Rectal smooth muscle tissue (tissue), 1 donor: Measurements from ENCODE around the gene CHMP6.

Experiments used
- H3K27ac ChIP-seq: one replicate; pipeline ENCODE4 v1.7.0; 2013; ENCODE audit warnings: low read depth, low read length, inconsistent platforms
- H3K27me3 ChIP-seq: one replicate; pipeline ENCODE4 v1.7.0; 2013; ENCODE audit warnings: low read length; ENCODE audit not compliant: control insufficient read depth, insufficient read depth
- H3K36me3 ChIP-seq: one replicate; pipeline ENCODE4 v1.7.0; 2013; ENCODE audit warnings: low read length; ENCODE audit not compliant: control insufficient read depth, insufficient read depth
- H3K4me1 ChIP-seq: one replicate; pipeline ENCODE4 v1.7.0; 2013; ENCODE audit warnings: low read length; ENCODE audit not compliant: control insufficient read depth, insufficient read depth
- H3K4me3 ChIP-seq: one replicate; pipeline ENCODE4 v1.7.0; 2013; ENCODE audit warnings: low read length
- H3K9ac ChIP-seq: one replicate; pipeline ENCODE4 v1.7.0; 2013; ENCODE audit warnings: low read length

The CHMP6 gene

GRCh38 chr17:80982426-80982974 lies 9.1 kb upstream of the CHMP6 start:
- no peak overlapping the region for H3K9ac ChIP-seq
- H3K4me1 ChIP-seq, result peaks cover 3% of the 10 kb centered on the region
- no peak overlapping the region for H3K27ac ChIP-seq
- H3K36me3 ChIP-seq, result no peaks in the 10 kb centered on the region
- H3K27me3 ChIP-seq, result peaks cover 2% of the 10 kb centered on the region
- H3K4me3 ChIP-seq, result no peak overlapping the region

GRCh38 chr17:80983545-80983944 lies 8.1 kb upstream of the CHMP6 start:
- no peaks in the 10 kb centered on the region for H3K36me3 ChIP-seq
- H3K27me3 ChIP-seq, result peaks cover 2% of the 10 kb centered on the region
- no peak overlapping the region for H3K27ac ChIP-seq
- H3K9ac ChIP-seq, result no peak overlapping the region
- peaks cover 3% of the 10 kb centered on the region for H3K4me1 ChIP-seq
- no peak overlapping the region for H3K4me3 ChIP-seq

- H3K27me3 ChIP-seq, result peaks cover 2% of the 10 kb centered on the region
- no peak overlapping the region for H3K9ac ChIP-seq
- H3K4me3 ChIP-seq, result no peak overlapping the region
- H3K27ac ChIP-seq, result peak overlapping the region; percentile 63
- H3K4me1 ChIP-seq, result peaks cover 3% of the 10 kb centered on the region
- no peaks in the 10 kb centered on the region for H3K36me3 ChIP-seq
Observed at GRCh38 chr17:80984749-80985148, 6.9 kb upstream of the CHMP6 start.

- no peak overlapping the region for H3K4me3 ChIP-seq
- no peaks in the 10 kb centered on the region for H3K36me3 ChIP-seq
- no peaks in the 10 kb centered on the region for H3K27me3 ChIP-seq
- no peak overlapping the region for H3K27ac ChIP-seq
- no peak overlapping the region for H3K9ac ChIP-seq
- H3K4me1 ChIP-seq, result peaks cover 3% of the 10 kb centered on the region
Observed at GRCh38 chr17:80986046-80986445, 5.6 kb upstream of the CHMP6 start.

- no peak overlapping the region for H3K27ac ChIP-seq
- no peak overlapping the region for H3K9ac ChIP-seq
- H3K27me3 ChIP-seq, result no peaks in the 10 kb centered on the region
- no peaks in the 10 kb centered on the region for H3K36me3 ChIP-seq
- H3K4me1 ChIP-seq, result peaks cover 6% of the 10 kb centered on the region
- H3K4me3 ChIP-seq, result no peak overlapping the region
Observed at GRCh38 chr17:80986816-80987475, 4.7 kb upstream of the CHMP6 start.

GRCh38 chr17:80987941-80988461 lies 3.6 kb upstream of the CHMP6 start:
- H3K9ac ChIP-seq, result no peak overlapping the region
- no peaks in the 10 kb centered on the region for H3K27me3 ChIP-seq
- H3K36me3 ChIP-seq, result no peaks in the 10 kb centered on the region
- no peak overlapping the region for H3K27ac ChIP-seq
- peaks cover 9% of the 10 kb centered on the region for H3K4me1 ChIP-seq
- no peak overlapping the region for H3K4me3 ChIP-seq

- Histone ChIP-seq H3K9ac (no peak overlapping the region), H3K36me3 (no peaks in the 10 kb centered on the region), H3K27me3 (no peaks in the 10 kb centered on the region), H3K27ac (no peak overlapping the region), H3K4me1 (peaks cover 6% of the 10 kb centered on the region), H3K4me3 (peak overlapping the region; percentile 38)
Observed at GRCh38 chr17:80989586-80989913, 2.1 kb upstream of the CHMP6 start.

- Histone ChIP-seq H3K27me3 (no peaks in the 10 kb centered on the region), H3K4me3 (peak overlapping the region; percentile 90), H3K9ac (peak overlapping the region; percentile 45), H3K27ac (peak overlapping the region; percentile 24), H3K36me3 (peaks cover 3% of the 10 kb centered on the region), H3K4me1 (peaks cover 6% of the 10 kb centered on the region)
Observed at GRCh38 chr17:80990921-80991644, 558 bp upstream of the CHMP6 start.

GRCh38 chr17:80992077-80992947 lies 671 bp downstream of the CHMP6 start:
- Histone ChIP-seq H3K9ac (peak overlapping the region; percentile 68), H3K36me3 (peaks cover 12% of the 10 kb centered on the region), H3K27ac (no peak overlapping the region), H3K4me3 (peak overlapping the region; percentile 90), H3K27me3 (no peaks in the 10 kb centered on the region), H3K4me1 (peaks cover 6% of the 10 kb centered on the region)

- H3K4me3 ChIP-seq, result peak overlapping the region; percentile 90
- peaks cover 6% of the 10 kb centered on the region for H3K4me1 ChIP-seq
- peaks cover 15% of the 10 kb centered on the region for H3K36me3 ChIP-seq
- no peak overlapping the region for H3K9ac ChIP-seq
- H3K27ac ChIP-seq, result no peak overlapping the region
- H3K27me3 ChIP-seq, result no peaks in the 10 kb centered on the region
Observed at GRCh38 chr17:80992948-80993624, 1.4 kb downstream of the CHMP6 start.

GRCh38 chr17:80995131-80995530 lies 3.5 kb downstream of the CHMP6 start:
- Histone ChIP-seq H3K4me3 (no peak overlapping the region), H3K4me1 (peaks cover 6% of the 10 kb centered on the region), H3K36me3 (peaks cover 17% of the 10 kb centered on the region), H3K27me3 (no peaks in the 10 kb centered on the region), H3K9ac (no peak overlapping the region), H3K27ac (no peak overlapping the region)
